ENCODE data around the gene PRR14L.
A peak's percentile ranks its signal among the peaks of the same experiment; 100 is the strongest.
"Not testable (repeated sequence)": the region's sequence is repeated elsewhere in the genome, so short reads cannot be mapped to it uniquely, and the experiment has no call there.

Gene PRR14L

GRCh38 chr22:31768422-31769059 is 18.6 kb upstream of the PRR14L start:
- H3K4me3 Mint-ChIP-seq = no peak overlapping the region
- H3K4me1 Mint-ChIP-seq = no peaks in the 10 kb centered on the region
- TF ChIP-seq CTCF (IDR thresholded peaks at IDR 0.05; ENCODE audit: unreplicated experiment in 3 of 3) = no peak
- H3K9me3 Mint-ChIP-seq = no peaks in the 10 kb centered on the region
- peaks cover 59% of the 10 kb centered on the region for H3K36me3 Mint-ChIP-seq (ENCODE audit: low read depth)
- H3K27ac Mint-ChIP-seq = no peak overlapping the region
- no peaks in the 10 kb centered on the region for H3K27me3 Mint-ChIP-seq (ENCODE audit: low read depth)

GRCh38 chr22:31764785-31765184 is 14.9 kb upstream of the PRR14L start:
- no peak for TF ChIP-seq CTCF (IDR thresholded peaks at IDR 0.05; ENCODE audit: unreplicated experiment in 3 of 3)
- H3K4me1 Mint-ChIP-seq = no peaks in the 10 kb centered on the region
- H3K27ac Mint-ChIP-seq = no peak overlapping the region
- no peaks in the 10 kb centered on the region for H3K9me3 Mint-ChIP-seq
- no peak overlapping the region for H3K4me3 Mint-ChIP-seq
- peaks cover 52% of the 10 kb centered on the region for H3K36me3 Mint-ChIP-seq (ENCODE audit: low read depth)
- H3K27me3 Mint-ChIP-seq (ENCODE audit: low read depth) = no peaks in the 10 kb centered on the region

- not testable (repeated sequence) for H3K9me3 Mint-ChIP-seq; H3K4me3 Mint-ChIP-seq; H3K27ac Mint-ChIP-seq; H3K27me3 Mint-ChIP-seq (ENCODE audit: low read depth)
- peaks cover 13% of the 10 kb centered on the region for H3K4me1 Mint-ChIP-seq
- H3K36me3 Mint-ChIP-seq (ENCODE audit: low read depth) = peaks cover 22% of the 10 kb centered on the region
These were observed 8.9 kb upstream of the PRR14L start for GRCh38 chr22:31758860-31759259.

- no peak for TF ChIP-seq CTCF (IDR thresholded peaks at IDR 0.05; ENCODE audit: unreplicated experiment in 3 of 3)
- Mint-ChIP-seq H3K36me3 (ENCODE audit: low read depth) (peaks cover 22% of the 10 kb centered on the region), H3K27me3 (ENCODE audit: low read depth) (no peaks in the 10 kb centered on the region), H3K4me3 (peak overlapping the region in 1 of 3 experiments; percentile 8), H3K9me3 (no peaks in the 10 kb centered on the region), H3K27ac (no peak overlapping the region), H3K4me1 (peaks cover 26% of the 10 kb centered on the region)
These were observed 7.3 kb upstream of the PRR14L start for GRCh38 chr22:31757265-31757664.

GRCh38 chr22:31754813-31755212 is 4.9 kb upstream of the PRR14L start:
- peaks cover 7% of the 10 kb centered on the region for H3K36me3 Mint-ChIP-seq (ENCODE audit: low read depth)
- peak overlapping the region; percentile 85 to 98 (median 97) for H3K4me3 Mint-ChIP-seq
- H3K9me3 Mint-ChIP-seq = no peaks in the 10 kb centered on the region
- no peaks in the 10 kb centered on the region for H3K27me3 Mint-ChIP-seq (ENCODE audit: low read depth)
- H3K27ac Mint-ChIP-seq = peak overlapping the region; percentile 100
- peaks cover 36% of the 10 kb centered on the region for H3K4me1 Mint-ChIP-seq
- TF ChIP-seq CTCF (IDR thresholded peaks at IDR 0.05; ENCODE audit: unreplicated experiment in 3 of 3) = no peak

- peaks cover 42% of the 10 kb centered on the region for H3K4me1 Mint-ChIP-seq
- H3K27me3 Mint-ChIP-seq (ENCODE audit: low read depth) = no peaks in the 10 kb centered on the region
- H3K4me3 Mint-ChIP-seq = peak within 1 kb of the TSS; percentile 85 to 98 (median 97)
These were observed 3.9 kb upstream of the PRR14L start, which contains the start of gene DEPDC5 for GRCh38 chr22:31753634-31754501. Gene DEPDC5 (plus strand): TSS chr22:31754019. CDS start chr22:31754922, 903 bp downstream.

More at GRCh38 chr22:31753634-31754501, 3.9 kb upstream of the PRR14L start, which contains the start of gene DEPDC5:
- TF ChIP-seq CTCF (IDR thresholded peaks at IDR 0.05; ENCODE audit: unreplicated experiment in 3 of 3) = no peak
- Mint-ChIP-seq H3K27ac (peak within 1 kb of the TSS; percentile 100), H3K9me3 (no peaks in the 10 kb centered on the region), H3K36me3 (ENCODE audit: low read depth) (peaks cover 7% of the 10 kb centered on the region)

Data from nephron (organoid).